ENCODE data around the gene MIAT.

GRCh38 chr22:26669060-26669481 is 11.7 kb downstream of the MIAT start:
- TF ChIP-seq POLR2AphosphoS5 (IDR thresholded peaks at IDR 0.05) (no peak), CTCF (IDR thresholded peaks at IDR 0.05) (no peak), POLR2A (IDR thresholded peaks at IDR 0.05) (no peak), EP300 (IDR thresholded peaks at IDR 0.05) (no peak)
